ENCODE measurements around the gene PLPP3.
A peak's percentile ranks its signal among the peaks of the same experiment; 100 is the strongest.

Gene PLPP3

DNA sequence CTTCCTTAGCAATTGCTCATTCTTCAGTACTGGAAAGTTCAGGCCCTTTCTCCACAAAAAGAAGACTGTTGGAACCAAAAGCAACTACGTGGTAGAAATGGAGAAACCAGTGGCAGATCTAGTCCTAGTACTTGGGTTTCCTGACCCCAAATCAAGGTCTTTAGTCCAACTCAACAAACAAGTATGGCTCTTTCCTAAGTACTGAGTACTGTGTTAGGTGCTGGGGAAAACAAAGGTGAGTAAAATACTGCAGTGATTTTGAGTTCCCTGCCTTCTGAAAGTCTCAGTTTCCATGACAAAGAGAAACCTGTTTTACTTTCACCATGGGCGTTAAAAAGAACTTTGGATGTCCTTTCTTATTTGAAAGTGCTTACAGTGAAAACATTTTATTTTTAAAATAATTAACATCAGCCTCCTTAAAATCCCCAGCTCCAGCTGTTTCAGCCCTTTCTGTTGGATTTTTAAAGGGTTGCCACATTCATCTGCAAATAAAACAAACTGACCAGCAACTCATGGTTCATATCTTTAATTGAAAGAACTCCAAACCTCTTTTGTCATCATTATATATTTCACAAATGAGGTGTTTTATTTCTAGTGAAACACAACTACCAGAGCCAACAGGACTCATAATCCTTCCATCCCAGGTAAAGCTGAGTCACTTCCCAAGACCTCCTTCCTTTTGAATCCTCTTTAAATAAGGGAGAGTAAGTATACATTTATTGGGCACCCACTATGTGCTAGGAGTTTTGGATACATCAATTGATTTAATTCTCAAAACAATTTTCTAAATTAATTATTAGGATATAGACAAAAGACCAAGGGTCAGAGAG, 35.4 kb downstream of the PLPP3 start:
- no peak for TF ChIP-seq FOXM1 (IDR thresholded peaks at IDR 0.05; ENCODE audit: borderline replicate concordance)
- TF ChIP-seq ARNT (IDR thresholded peaks at IDR 0.05), result no peak
- no peak for TF ChIP-seq BHLHE40 (IDR thresholded peaks at IDR 0.05; ENCODE audit: borderline replicate concordance)
- no peak for TF ChIP-seq FOXA1 (IDR thresholded peaks at IDR 0.05)
- TF ChIP-seq ELF4 (IDR thresholded peaks at IDR 0.05), result no peak
- no peak for TF ChIP-seq SP1 (IDR thresholded peaks at IDR 0.05)
- no peak for TF ChIP-seq ZNF384 (IDR thresholded peaks at IDR 0.05)
- ChIA-PET POLR2A (no interaction called here), CTCF (no interaction called here)
- no peak for DNase-seq (ENCODE audit: extremely low spot score)

- TF ChIP-seq ARNT (IDR thresholded peaks at IDR 0.05) (no peak), SP1 (IDR thresholded peaks at IDR 0.05) (no peak), BHLHE40 (IDR thresholded peaks at IDR 0.05; ENCODE audit: borderline replicate concordance) (no peak), ELF4 (IDR thresholded peaks at IDR 0.05) (no peak), FOXM1 (IDR thresholded peaks at IDR 0.05; ENCODE audit: borderline replicate concordance) (no peak), NFRKB (IDR thresholded peaks at IDR 0.05) (no peak), FOXA1 (IDR thresholded peaks at IDR 0.05) (no peak), L3MBTL2 (conservative IDR thresholded peaks at IDR 0.05) (no peak)
- TF ChIP-seq, protein P1, sequence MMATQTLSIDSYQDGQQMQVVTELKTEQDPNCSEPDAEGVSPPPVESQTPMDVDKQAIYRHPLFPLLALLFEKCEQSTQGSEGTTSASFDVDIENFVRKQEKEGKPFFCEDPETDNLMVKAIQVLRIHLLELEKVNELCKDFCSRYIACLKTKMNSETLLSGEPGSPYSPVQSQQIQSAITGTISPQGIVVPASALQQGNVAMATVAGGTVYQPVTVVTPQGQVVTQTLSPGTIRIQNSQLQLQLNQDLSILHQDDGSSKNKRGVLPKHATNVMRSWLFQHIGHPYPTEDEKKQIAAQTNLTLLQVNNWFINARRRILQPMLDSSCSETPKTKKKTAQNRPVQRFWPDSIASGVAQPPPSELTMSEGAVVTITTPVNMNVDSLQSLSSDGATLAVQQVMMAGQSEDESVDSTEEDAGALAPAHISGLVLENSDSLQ (IDR thresholded peaks at IDR 0.05), result no peak
- ChIA-PET POLR2A (no interaction called here), CTCF (interaction anchor here (0.6 kb wide), 1 partner anchor 698 kb away, joined by 3 read pairs; no protein-coding TSS in a partner anchor)
- DNase-seq (ENCODE audit: extremely low spot score), result no peak
These were observed 36.7 kb downstream of the PLPP3 start for GRCh38 chr1:56542651-56543050.

DNA sequence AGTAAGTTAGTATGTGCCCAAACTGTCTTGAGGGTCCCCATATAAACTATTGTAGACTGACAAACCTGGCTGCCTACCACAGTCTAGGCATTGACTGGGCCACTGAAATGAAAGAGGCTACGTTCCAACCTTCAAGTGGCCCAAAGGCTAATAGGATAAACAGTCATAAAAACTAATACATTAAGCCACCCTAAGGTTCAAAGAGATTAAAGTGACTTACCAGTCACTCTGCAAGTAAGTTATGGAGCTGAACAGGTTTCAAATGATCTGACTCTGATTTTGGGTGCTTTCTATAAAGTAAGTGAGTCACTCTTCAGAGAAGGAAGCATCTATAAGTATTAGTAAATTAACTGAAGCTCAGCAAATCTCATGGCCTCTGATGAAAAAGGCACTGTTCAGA, 38.0 kb downstream of the PLPP3 start:
- CTCF ChIA-PET, result no interaction called here
- POLR2A ChIA-PET, result no interaction called here
- no peak for TF ChIP-seq FOXA1 (IDR thresholded peaks at IDR 0.05)
- TF ChIP-seq, protein P1 (IDR thresholded peaks at IDR 0.05), result 0 out of 2 replicates have a peak, but pooled peaks have one; percentile 24
- DNase-seq (ENCODE audit: extremely low spot score), result no peak

DNA sequence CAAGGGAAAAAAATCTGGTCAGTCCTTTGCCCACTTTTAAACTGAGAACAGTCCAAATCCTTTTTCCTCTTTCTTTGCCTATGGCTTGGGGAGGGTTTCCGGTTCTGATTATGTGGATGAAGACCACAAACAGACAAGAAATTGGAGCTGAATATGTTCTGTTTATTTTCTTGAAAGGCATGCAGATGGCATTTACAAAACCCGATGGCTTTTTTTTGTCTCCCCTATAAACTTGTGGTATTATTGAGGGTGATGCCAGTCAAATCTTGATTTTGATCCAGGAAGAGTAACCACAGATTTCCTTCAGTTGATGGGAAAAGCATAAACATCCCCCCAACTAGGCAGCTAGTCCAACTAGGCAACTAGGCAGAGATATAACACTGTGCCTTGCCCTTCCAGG, 38.9 kb downstream of the PLPP3 start:
- POLR2A ChIA-PET, result no interaction called here
- TF ChIP-seq NFRKB (IDR thresholded peaks at IDR 0.05) (no peak), ARNT (IDR thresholded peaks at IDR 0.05) (no peak), FOXM1 (IDR thresholded peaks at IDR 0.05; ENCODE audit: borderline replicate concordance) (no peak), L3MBTL2 (conservative IDR thresholded peaks at IDR 0.05) (no peak), TARDBP (IDR thresholded peaks at IDR 0.05) (no peak), ELF4 (IDR thresholded peaks at IDR 0.05) (no peak), CTBP1 (IDR thresholded peaks at IDR 0.05; ENCODE audit: borderline replicate concordance) (no peak), FOXA1 (IDR thresholded peaks at IDR 0.05) (no peak), HDGF (IDR thresholded peaks at IDR 0.05; ENCODE audit: borderline replicate concordance) (no peak)
- TF ChIP-seq, protein P1 (IDR thresholded peaks at IDR 0.05), result no peak
- CTCF ChIA-PET, result no interaction called here
- no peak for DNase-seq (ENCODE audit: extremely low spot score)

DNA sequence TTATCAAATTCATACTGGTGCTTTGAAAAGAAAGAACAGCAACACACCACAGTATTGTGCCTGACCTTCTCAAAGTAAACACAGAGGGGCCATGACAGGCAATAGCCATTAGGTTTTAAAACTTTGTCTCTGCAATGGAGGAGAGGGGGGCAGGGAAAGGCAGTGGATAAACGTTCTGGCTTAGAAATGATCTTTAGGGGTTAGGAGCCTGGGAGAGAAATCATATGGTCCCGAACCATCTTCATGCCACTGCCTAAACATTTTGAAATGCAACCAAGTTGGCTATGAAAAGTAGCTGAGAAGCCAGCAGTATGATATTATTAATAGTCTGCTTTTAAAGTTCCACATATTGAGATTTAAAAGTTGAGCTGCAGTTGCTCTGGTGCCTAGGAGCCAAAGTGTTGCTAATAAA, 39.8 kb downstream of the PLPP3 start:
- ChIA-PET CTCF (no interaction called here), POLR2A (no interaction called here)
- TF ChIP-seq ARNT (IDR thresholded peaks at IDR 0.05), result no peak
- TF ChIP-seq SP1 (IDR thresholded peaks at IDR 0.05), result no peak
- TF ChIP-seq CTBP1 (IDR thresholded peaks at IDR 0.05; ENCODE audit: borderline replicate concordance), result no peak
- no peak for TF ChIP-seq FOXM1 (IDR thresholded peaks at IDR 0.05; ENCODE audit: borderline replicate concordance)
- TF ChIP-seq NFRKB (IDR thresholded peaks at IDR 0.05), result no peak
- no peak for TF ChIP-seq FOXA1 (IDR thresholded peaks at IDR 0.05)
- TF ChIP-seq, protein P1 (IDR thresholded peaks at IDR 0.05), result no peak
- no peak for TF ChIP-seq TARDBP (IDR thresholded peaks at IDR 0.05)
- TF ChIP-seq HDGF (IDR thresholded peaks at IDR 0.05; ENCODE audit: borderline replicate concordance), result no peak
- no peak for TF ChIP-seq L3MBTL2 (conservative IDR thresholded peaks at IDR 0.05)
- TF ChIP-seq BHLHE40 (IDR thresholded peaks at IDR 0.05; ENCODE audit: borderline replicate concordance), result no peak
- TF ChIP-seq ELF4 (IDR thresholded peaks at IDR 0.05), result no peak
- TF ChIP-seq ZNF384 (IDR thresholded peaks at IDR 0.05), result no peak
- no peak for TF ChIP-seq FOXK2 (IDR thresholded peaks at IDR 0.05)
- TF ChIP-seq LEF1 (IDR thresholded peaks at IDR 0.05; ENCODE audit: borderline replicate concordance), result no peak
- no peak for TF ChIP-seq SUZ12 (IDR thresholded peaks at IDR 0.05)
- DNase-seq (ENCODE audit: extremely low spot score), result no peak

DNA sequence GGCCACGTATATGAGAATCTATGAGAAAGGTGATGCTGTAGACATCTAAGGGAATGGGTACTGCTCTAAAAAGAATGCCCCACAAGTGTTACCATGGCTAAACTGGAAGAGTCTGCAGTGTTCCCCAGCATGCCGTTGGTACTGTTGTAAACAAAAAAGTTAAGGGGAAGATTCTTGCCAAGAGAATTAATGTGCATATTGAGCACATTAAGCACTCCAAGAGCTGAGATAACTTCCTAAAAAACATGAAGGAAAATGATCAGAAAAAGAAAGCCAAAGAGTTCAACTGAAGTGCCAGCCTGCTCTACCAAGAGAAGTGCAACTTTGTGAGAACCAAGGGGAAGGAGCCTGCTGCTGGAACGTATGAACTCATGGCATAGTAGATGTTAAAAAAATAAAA, 40.8 kb downstream of the PLPP3 start:
- no peak for DNase-seq (ENCODE audit: extremely low spot score)
- ChIA-PET POLR2A (no interaction called here), CTCF (no interaction called here)
- TF ChIP-seq SUZ12 (IDR thresholded peaks at IDR 0.05), result no peak
- no peak for TF ChIP-seq ZNF384 (IDR thresholded peaks at IDR 0.05)
- TF ChIP-seq, protein P1 (IDR thresholded peaks at IDR 0.05), result no peak
- no peak for TF ChIP-seq CTBP1 (IDR thresholded peaks at IDR 0.05; ENCODE audit: borderline replicate concordance)
- TF ChIP-seq BHLHE40 (IDR thresholded peaks at IDR 0.05; ENCODE audit: borderline replicate concordance), result no peak
- no peak for TF ChIP-seq ARNT (IDR thresholded peaks at IDR 0.05)
- no peak for TF ChIP-seq HDGF (IDR thresholded peaks at IDR 0.05; ENCODE audit: borderline replicate concordance)
- TF ChIP-seq NFRKB (IDR thresholded peaks at IDR 0.05), result no peak
- TF ChIP-seq FOXM1 (IDR thresholded peaks at IDR 0.05; ENCODE audit: borderline replicate concordance), result no peak
- TF ChIP-seq ELF4 (IDR thresholded peaks at IDR 0.05), result no peak
- no peak for TF ChIP-seq FOXA1 (IDR thresholded peaks at IDR 0.05)

Measured in HEK293T (cell line).